ENCODE measurements around the gene PCDHGA7.

GRCh38 chr5:141383345-141383744, 803 bp downstream of the PCDHGA7 start:
- TF ChIP-seq GATA3 (IDR thresholded peaks at IDR 0.05; ENCODE audit: low read depth, low read length) (no peak), GATA2 (IDR thresholded peaks at IDR 0.05; ENCODE audit: low read depth, low read length) (no peak)

All from SH-SY5Y (cell line).